SK-N-SH treated with all-trans-retinoic acid at 6 μM for 48 hours (cell line): ENCODE results near the gene FOXN3.

Experiments
- CREB5 ChIP-seq: fragments of 250-450 bp; sonication (Bioruptor Pico); IDR thresholded peaks from 2 replicates; pipeline ENCODE4 v1.5.1; 2020; ENCODE audit warnings: low read depth, mild to moderate bottlenecking, moderate library complexity
- ISL1 ChIP-seq: fragments of 250-450 bp; sonication (Bioruptor Pico); IDR thresholded peaks from 2 replicates; pipeline ENCODE4 v2.1.2; 2022; ENCODE audit warnings: mild to moderate bottlenecking, moderate library complexity
- PATZ1 ChIP-seq: fragments of 250-450 bp; sonication (Bioruptor Pico); IDR thresholded peaks from 2 replicates; pipeline ENCODE4 v1.8.0; 2020; ENCODE audit warnings: mild to moderate bottlenecking, moderate library complexity, borderline replicate concordance
- PPARA ChIP-seq: fragments of 250-450 bp; sonication (Bioruptor Pico); IDR thresholded peaks from 2 replicates; pipeline ENCODE4 v1.5.0; 2020; ENCODE audit warnings: mild to moderate bottlenecking, borderline replicate concordance
- RARB ChIP-seq: fragments of 250-450 bp; sonication (Bioruptor Pico); IDR thresholded peaks from 2 replicates; pipeline ENCODE4 v1.8.0; 2021; ENCODE audit warnings: mild to moderate bottlenecking, moderate library complexity
- SNAI2 ChIP-seq: fragments of 250-450 bp; sonication (Bioruptor Pico); IDR thresholded peaks from 2 replicates; pipeline ENCODE4 v1.5.0; 2020; ENCODE audit warnings: mild to moderate bottlenecking, moderate library complexity
- TOX ChIP-seq: fragments of 250-450 bp; sonication (Bioruptor Pico); IDR thresholded peaks from 2 replicates; pipeline ENCODE4 v1.8.0; 2021; ENCODE audit warnings: mild to moderate bottlenecking, moderate library complexity, borderline replicate concordance
- ZFP3 ChIP-seq: fragments of 250-450 bp; sonication (Bioruptor Pico); IDR thresholded peaks from 2 replicates; pipeline ENCODE4 v1.5.0; 2020; ENCODE audit warnings: mild to moderate bottlenecking, moderate library complexity
- ZNF565 ChIP-seq: fragments of 450-650 bp; formaldehyde crosslinking; conservative IDR thresholded peaks from 2 replicates; pipeline ENCODE4 v1.5.0; 2020; ENCODE audit warnings: low read depth, mild to moderate bottlenecking, moderate library complexity

- TF ChIP-seq SNAI2 (no peak), PATZ1 (CRISPR knock-in tag) (no peak), ZFP3 (CRISPR knock-in tag) (no peak), ZNF565 (CRISPR knock-in tag) (no peak), ISL1 (no peak), TOX (CRISPR knock-in tag) (no peak), CREB5 (no peak), PPARA (CRISPR knock-in tag) (no peak), RARB (CRISPR knock-in tag) (no peak)
Measured at GRCh38 chr14:89267163-89267562, 149.9 kb downstream of the FOXN3 start.
